Heart left ventricle (tissue), 16 donors: ENCODE results near the gene GRM1. TPM values are rescaled to one million over a fixed set of nuclear protein-coding genes. Genes with fewer than 3 reads are reported as not detected.

Experiments used
- ATAC-seq, 4 donors: fragments of 200-7000 bp; cut with Tn5 transposase; one replicate each; pipeline ENCODE4 v1.9.1; 2020 to 2022; ENCODE audit warnings: moderate library complexity in 4 of 4, mild to moderate bottlenecking in 3 of 4, moderate number of reproducible peaks in 1 of 4
- DNase-seq, 5 donors: peaks; one replicate each; pipeline ENCODE4 v3.0.0-alpha.2; 2020
- H3K27ac ChIP-seq, 12 donors: fragments of 200-600 bp; sonication (generic) in 4 of 12; one replicate each; pipeline versions ENCODE4 v1.5.0 to v1.8.0; 2016 to 2022; ENCODE audit warnings: mild to moderate bottlenecking in 2 of 12
- H3K27me3 ChIP-seq, 9 donors: fragments of 200-600 bp; sonication (generic) in 2 of 9; one replicate each; pipeline versions ENCODE4 v1.5.1 to v1.8.0; 2016 to 2022; ENCODE audit warnings: mild to moderate bottlenecking in 3 of 9
- H3K36me3 ChIP-seq, 9 donors: fragments of 200-600 bp; sonication (generic) in 2 of 9; one replicate each; pipeline versions ENCODE4 v1.5.0 to v1.8.0; 2018 to 2022; ENCODE audit warnings: mild to moderate bottlenecking in 2 of 9
- H3K4me1 ChIP-seq, 12 donors: fragments of 200-600 bp; sonication (generic) in 4 of 12; one replicate each; pipeline versions ENCODE4 v1.5.0 to v1.8.0; 2016 to 2022; ENCODE audit warnings: mild to moderate bottlenecking in 3 of 12
- H3K4me3 ChIP-seq, 12 donors: fragments of 200-600 bp; sonication (generic) in 4 of 12; one replicate each; pipeline versions ENCODE4 v1.5.0 to v1.8.0; 2017 to 2022; ENCODE audit warnings: mild to moderate bottlenecking in 9 of 12, moderate library complexity in 4 of 12
- H3K9me3 ChIP-seq, 12 donors: fragments of 200-600 bp; sonication (generic) in 4 of 12; one replicate each; pipeline versions ENCODE4 v1.5.0 to v1.8.0; 2016 to 2022; ENCODE audit warnings: mild to moderate bottlenecking in 1 of 12
- POLR2A ChIP-seq, 2 donors: fragments of 450-650 bp; IDR thresholded peaks; one replicate each; pipeline ENCODE4 v1.6.1; 2017; ENCODE audit warnings: antibody characterized with exemption in 2 of 2, mild to moderate bottlenecking in 2 of 2, moderate library complexity in 2 of 2
- WGBS, 4 donors: extraction: QIAGEN DNeasy Blood & Tissue Kit in 2 of 4; methylation state at CpG; one replicate each; pipeline versions ENCODE4 v1.1.5 to v1.1.7; 2013 to 2018; 5-methylcytosine and 5-hydroxymethylcytosine counted together
- intact Hi-C, 10 donors: fragments of 100-400 bp; cut with DNase I; formaldehyde crosslinking; loops; one replicate each; pipeline versions ENCODE4 v1.11.1 to v1.14.2; 2022
- polyA plus RNA-seq, 2 donors: library from polyadenylated mRNA; stranded (reverse); fragments of 200-250 nt; gene quantifications; one replicate each; pipeline ENCODE4 v1.2.3, GENCODE V29; 2013
- total RNA-seq, 9 donors: library from RNA; depleted of rRNA in 2 of 9; stranded (reverse); fragments of >200 nt in 2 of 9; fragmentation: NEBNext Ultra II Directional in 3 of 9; extraction: Animal tissue kit (Norgen Biotek cat#: 25700) in 3 of 9; gene quantifications; one replicate each; pipeline versions ENCODE4 v1.1.0 to v1.2.4, GENCODE V29; 2016 to 2023
- TF ChIP-seq, protein P1 (sequence below), 12 donors: fragments of 200-600 bp; sonication (generic) in 4 of 12; IDR thresholded peaks; one replicate each; pipeline versions ENCODE4 v1.5.0 to v1.8.0; 2018 to 2022; ENCODE audit warnings: antibody characterized with exemption in 12 of 12, mild to moderate bottlenecking in 5 of 12
- donor health status: ischemic (EF 13 %, LVEDD 7.1; RV severe dilation, severe dysfunction).
- donor health status: healthy with polysubstance abuse.
- donor health status: DM: no; HTN: yes; CAD: no.
- donor health status: DM: no; HTN: no; CAD: no.
- donor health status: ischemic (EF 25% LVEDD 6.9; RV normal size, moderate dysfunction).
- donor health status: ischemic (EF 25% LVEDD 5.7; RV mildly dilated, moderate dysfunction).
- donor health status: healthy.
- donor health status: DM: yes; HTN: yes; CAD: no.
- donor health status: ischemic (EF 35%, LVEDD 5.7; RV mildly dilated, moderate dysfunction).
- donor health status: nonischemic (EF 11% LVEDD 7.7; RV severe dilation, severe dysfunction).
- donor health status: DM: yes; HTN: yes; CAD: no.
- donor health status: PGD.
- donor health status: ischemic (EF 29% LVEDD 5.4; RV normal size, mild dysfunction).
- donor health status: nonischemic (EF 23%, LVEDD 6.1; RV moderate dilation, normal function).

The GRM1 gene
- total and polyA plus RNA-seq, 11 donors: 0.62 to 6.9 (median 4.7) TPM

- ATAC-seq (no peak), DNase-seq (no peak)
- intact Hi-C loops: no loop called here
- WGBS, 4 donors: 89 to 91% (median 90%) methylated on average over 4 of the region's 4 CpGs
- Histone ChIP-seq H3K27me3 (no peaks in the 10 kb centered on the region), H3K9me3 (no peaks in the 10 kb centered on the region), H3K27ac (no peak overlapping the region), H3K4me3 (no peak overlapping the region), H3K36me3 (no peaks in the 10 kb centered on the region), H3K4me1 (peaks cover 0 to 12% (median 0%) of the 10 kb centered on the region in 12 donors)
- TF ChIP-seq, protein P1, sequence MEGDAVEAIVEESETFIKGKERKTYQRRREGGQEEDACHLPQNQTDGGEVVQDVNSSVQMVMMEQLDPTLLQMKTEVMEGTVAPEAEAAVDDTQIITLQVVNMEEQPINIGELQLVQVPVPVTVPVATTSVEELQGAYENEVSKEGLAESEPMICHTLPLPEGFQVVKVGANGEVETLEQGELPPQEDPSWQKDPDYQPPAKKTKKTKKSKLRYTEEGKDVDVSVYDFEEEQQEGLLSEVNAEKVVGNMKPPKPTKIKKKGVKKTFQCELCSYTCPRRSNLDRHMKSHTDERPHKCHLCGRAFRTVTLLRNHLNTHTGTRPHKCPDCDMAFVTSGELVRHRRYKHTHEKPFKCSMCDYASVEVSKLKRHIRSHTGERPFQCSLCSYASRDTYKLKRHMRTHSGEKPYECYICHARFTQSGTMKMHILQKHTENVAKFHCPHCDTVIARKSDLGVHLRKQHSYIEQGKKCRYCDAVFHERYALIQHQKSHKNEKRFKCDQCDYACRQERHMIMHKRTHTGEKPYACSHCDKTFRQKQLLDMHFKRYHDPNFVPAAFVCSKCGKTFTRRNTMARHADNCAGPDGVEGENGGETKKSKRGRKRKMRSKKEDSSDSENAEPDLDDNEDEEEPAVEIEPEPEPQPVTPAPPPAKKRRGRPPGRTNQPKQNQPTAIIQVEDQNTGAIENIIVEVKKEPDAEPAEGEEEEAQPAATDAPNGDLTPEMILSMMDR (IDR thresholded peaks at IDR 0.05): no peak
- TF ChIP-seq POLR2A (IDR thresholded peaks at IDR 0.05): no peak
These were observed 266.8 kb downstream of the GRM1 start for GRCh38 chr6:146295695-146296094.

DNA sequence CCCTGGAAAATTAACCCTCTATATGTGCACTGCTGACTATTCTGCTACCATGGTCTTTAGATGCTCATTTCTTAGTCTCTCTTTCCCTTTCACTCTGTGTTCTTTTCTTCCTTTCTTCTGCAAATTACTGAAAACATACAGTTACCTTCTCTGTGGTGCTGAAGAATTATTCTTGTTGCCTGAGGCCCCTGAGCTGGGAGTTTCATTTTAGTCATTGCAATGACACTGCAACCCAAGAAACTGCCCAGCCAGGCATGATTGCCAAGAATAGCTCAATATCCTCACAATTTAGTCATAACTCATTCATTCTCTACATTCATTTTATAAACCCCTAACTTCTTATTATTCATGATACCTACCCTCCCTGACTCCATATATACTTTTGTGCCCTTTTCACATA, 269.0 kb downstream of the GRM1 start:
- Histone ChIP-seq H3K36me3 (no peaks in the 10 kb centered on the region), H3K4me1 (peaks cover 0 to 11% (median 0%) of the 10 kb centered on the region in 12 donors), H3K9me3 (no peaks in the 10 kb centered on the region), H3K4me3 (no peak overlapping the region), H3K27ac (no peak overlapping the region), H3K27me3 (no peaks in the 10 kb centered on the region)
- intact Hi-C loops: no loop called here
- DNase-seq (no peak), ATAC-seq (no peak)
- TF ChIP-seq, protein P1 (IDR thresholded peaks at IDR 0.05): no peak
- no peak for TF ChIP-seq POLR2A (IDR thresholded peaks at IDR 0.05)

DNA sequence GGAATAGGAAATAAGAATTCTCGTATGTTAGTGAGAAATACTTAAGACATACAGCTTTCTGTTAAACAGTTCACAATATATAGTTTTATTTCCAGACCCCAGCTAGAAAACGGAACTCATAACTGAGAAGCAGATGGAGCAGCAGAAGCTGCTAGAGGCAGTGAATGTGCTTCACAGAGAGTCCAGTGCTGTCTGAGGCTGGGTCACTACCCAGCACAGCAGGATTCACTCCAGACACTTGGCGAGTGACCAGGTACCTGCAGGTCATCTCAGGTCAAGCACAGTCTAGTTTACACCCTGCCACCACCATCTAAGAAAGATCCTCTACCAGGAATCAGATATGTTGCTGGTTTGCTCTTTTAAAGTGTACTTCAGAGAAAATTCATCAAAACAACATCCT, 271.7 kb downstream of the GRM1 start:
- ATAC-seq (peak in 2 of 4 donors; percentile 65 to 72), DNase-seq (no peak)
- Histone ChIP-seq H3K27ac (no peak overlapping the region), H3K36me3 (no peaks in the 10 kb centered on the region), H3K4me3 (no peak overlapping the region), H3K9me3 (no peaks in the 10 kb centered on the region), H3K27me3 (no peaks in the 10 kb centered on the region), H3K4me1 (peaks cover 0 to 18% (median 0%) of the 10 kb centered on the region in 12 donors)
- intact Hi-C loops: no loop called here
- no peak for TF ChIP-seq POLR2A (IDR thresholded peaks at IDR 0.05)
- WGBS, 4 donors: 53 to 64% (median 60%) methylated on average over 3 of the region's 3 CpGs

DNA sequence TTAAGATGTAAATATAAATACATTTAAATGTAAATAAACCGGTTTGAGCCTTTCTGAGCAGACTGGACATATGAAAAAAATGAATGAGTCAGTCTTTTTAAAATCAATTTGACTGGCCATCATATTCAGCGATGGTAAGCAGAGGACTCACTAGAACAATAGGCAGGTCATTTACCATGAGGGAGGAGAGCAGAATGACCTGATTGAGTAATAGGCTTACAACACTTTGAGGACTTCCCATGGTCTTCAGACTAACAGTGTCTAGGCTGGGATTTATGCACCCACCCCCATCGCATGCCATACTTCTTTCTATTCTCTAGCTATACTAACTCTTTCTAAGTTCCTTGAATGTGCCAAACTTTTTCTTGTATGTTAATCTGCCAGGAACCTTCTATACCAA, 272.9 kb downstream of the GRM1 start:
- Histone ChIP-seq H3K27me3 (no peaks in the 10 kb centered on the region), H3K36me3 (no peaks in the 10 kb centered on the region), H3K4me1 (peaks cover 0 to 23% (median 0%) of the 10 kb centered on the region in 12 donors), H3K27ac (no peak overlapping the region), H3K9me3 (no peaks in the 10 kb centered on the region), H3K4me3 (no peak overlapping the region)
- DNase-seq (no peak), ATAC-seq (no peak)
- intact Hi-C loops: no loop called here
- TF ChIP-seq, protein P1 (IDR thresholded peaks at IDR 0.05): no peak
- TF ChIP-seq POLR2A (IDR thresholded peaks at IDR 0.05): no peak
- WGBS, 4 donors: 84 to 92% (median 87%) methylated on average over 3 of the region's 3 CpGs

DNA sequence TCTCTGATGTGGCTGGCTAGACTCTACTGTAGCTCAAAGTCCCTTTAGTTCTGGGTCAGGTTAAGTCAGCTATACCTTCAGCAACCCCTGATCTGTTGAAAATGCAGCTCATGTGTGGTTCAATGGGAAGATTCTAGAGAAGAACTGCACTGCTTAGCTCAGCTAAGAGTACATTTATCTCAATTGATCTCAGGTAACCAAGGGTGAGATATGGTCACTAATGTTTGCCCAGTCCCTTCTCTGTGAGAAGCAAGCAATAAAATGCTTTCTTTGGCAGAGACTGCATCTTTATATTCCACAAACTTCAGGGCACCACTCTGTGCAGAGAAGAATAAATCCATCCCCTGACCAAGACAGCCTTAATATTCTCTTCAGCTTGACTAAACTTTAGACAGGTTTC, 274.1 kb downstream of the GRM1 start:
- no peak overlapping the region for H3K27ac ChIP-seq
- H3K4me1 ChIP-seq: peaks cover 0 to 23% (median 0%) of the 10 kb centered on the region in 12 donors
- no peak overlapping the region for H3K4me3 ChIP-seq
- H3K9me3 ChIP-seq: no peaks in the 10 kb centered on the region
- no peak for TF ChIP-seq POLR2A (IDR thresholded peaks at IDR 0.05)
- TF ChIP-seq, protein P1 (IDR thresholded peaks at IDR 0.05): no peak
- no peaks in the 10 kb centered on the region for H3K27me3 ChIP-seq
- no peak for ATAC-seq
- H3K36me3 ChIP-seq: no peaks in the 10 kb centered on the region
- intact Hi-C loops: no loop called here
- DNase-seq: no peak
